ENCODE measurements around the gene BMP4. TPM values are rescaled to one million over a fixed set of nuclear protein-coding genes. Genes with fewer than 3 reads are reported as not detected.

Gene BMP4
- total RNA-seq, 1 donor from 2014 or later, result 36.4 TPM

DNA sequence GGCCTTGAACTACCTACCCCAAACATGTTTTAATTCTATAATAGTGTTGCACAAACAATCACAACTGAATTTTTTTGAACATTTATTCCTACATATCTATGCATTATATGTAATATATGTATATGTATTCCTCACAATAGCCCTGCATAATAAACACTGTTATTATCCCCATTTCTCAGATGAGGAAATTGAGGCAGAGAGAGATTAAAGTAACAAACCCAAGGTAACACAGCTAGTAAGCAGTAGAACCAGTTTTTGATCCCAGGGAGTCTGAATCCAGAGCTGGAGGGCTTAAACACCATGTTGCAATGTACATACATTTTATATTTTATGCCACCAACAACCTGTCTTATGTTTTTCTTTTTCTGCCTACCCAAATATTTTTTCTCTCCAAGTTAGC lies 26.5 kb upstream of the BMP4 start:
- Mint-ChIP-seq H3K4me3 (no peak overlapping the region), H3K27ac (no peak overlapping the region), H3K27me3 (peaks cover 12% of the 10 kb centered on the region), H3K9me3 (peaks cover 16% of the 10 kb centered on the region), H3K4me1 (ENCODE audit: unreplicated experiment) (peaks cover 20% of the 10 kb centered on the region), H3K36me3 (peaks cover 3% of the 10 kb centered on the region)
- DNase-seq (ENCODE audit: extremely low spot score, unreplicated experiment), result no peak
- TF ChIP-seq CTCF (conservative IDR thresholded peaks at IDR 0.05), result no peak

GRCh38 chr14:53982546-53982945 lies 25.9 kb upstream of the BMP4 start:
- Mint-ChIP-seq H3K4me1 (ENCODE audit: unreplicated experiment) (peaks cover 21% of the 10 kb centered on the region), H3K27ac (no peak overlapping the region), H3K4me3 (no peak overlapping the region), H3K27me3 (peaks cover 12% of the 10 kb centered on the region), H3K9me3 (peaks cover 16% of the 10 kb centered on the region), H3K36me3 (peaks cover 3% of the 10 kb centered on the region)
- no peak for DNase-seq (ENCODE audit: extremely low spot score, unreplicated experiment)
- no peak for TF ChIP-seq CTCF (conservative IDR thresholded peaks at IDR 0.05)

GRCh38 chr14:53979747-53980642 lies 23.4 kb upstream of the BMP4 start:
- no peak overlapping the region for H3K27ac Mint-ChIP-seq
- H3K9me3 Mint-ChIP-seq, result peaks cover 5% of the 10 kb centered on the region
- no peak for DNase-seq (ENCODE audit: extremely low spot score, unreplicated experiment)
- no peak for TF ChIP-seq CTCF (conservative IDR thresholded peaks at IDR 0.05)
- H3K27me3 Mint-ChIP-seq, result peaks cover 19% of the 10 kb centered on the region
- H3K36me3 Mint-ChIP-seq, result no peaks in the 10 kb centered on the region
- H3K4me3 Mint-ChIP-seq, result no peak overlapping the region
- H3K4me1 Mint-ChIP-seq (ENCODE audit: unreplicated experiment), result peaks cover 31% of the 10 kb centered on the region

GRCh38 chr14:53979113-53979681 lies 22.6 kb upstream of the BMP4 start:
- no peak for DNase-seq (ENCODE audit: extremely low spot score, unreplicated experiment)
- TF ChIP-seq CTCF (conservative IDR thresholded peaks at IDR 0.05), result no peak
- no peak overlapping the region for H3K27ac Mint-ChIP-seq
- H3K9me3 Mint-ChIP-seq, result no peaks in the 10 kb centered on the region
- H3K27me3 Mint-ChIP-seq, result peaks cover 23% of the 10 kb centered on the region
- peaks cover 31% of the 10 kb centered on the region for H3K4me1 Mint-ChIP-seq (ENCODE audit: unreplicated experiment)
- H3K4me3 Mint-ChIP-seq, result no peak overlapping the region
- H3K36me3 Mint-ChIP-seq, result no peaks in the 10 kb centered on the region

GRCh38 chr14:53978194-53978593 lies 21.6 kb upstream of the BMP4 start:
- no peak for DNase-seq (ENCODE audit: extremely low spot score, unreplicated experiment)
- H3K9me3 Mint-ChIP-seq, result no peaks in the 10 kb centered on the region
- peaks cover 23% of the 10 kb centered on the region for H3K27me3 Mint-ChIP-seq
- H3K4me1 Mint-ChIP-seq (ENCODE audit: unreplicated experiment), result peaks cover 31% of the 10 kb centered on the region
- H3K36me3 Mint-ChIP-seq, result no peaks in the 10 kb centered on the region
- H3K27ac Mint-ChIP-seq, result no peak overlapping the region
- TF ChIP-seq CTCF (conservative IDR thresholded peaks at IDR 0.05), result no peak
- H3K4me3 Mint-ChIP-seq, result no peak overlapping the region

All from type B pancreatic cell (in vitro differentiated cells).